GM12873 (cell line): ENCODE measurements around the gene PLEKHA3.

Experiments
- CTCF ChIP-seq: IDR thresholded peaks from 2 replicates; pipeline ENCODE4 v1.5.1; 2012; ENCODE audit warnings: low read depth, mild to moderate bottlenecking, moderate library complexity, low read length, control low read depth; ENCODE audit not compliant: insufficient read depth; ENCODE audit errors: missing control alignments

Gene PLEKHA3

GRCh38 chr2:178499640-178500039 is 19.4 kb downstream of the PLEKHA3 start:
- TF ChIP-seq CTCF: no peak

- TF ChIP-seq CTCF: no peak
Measured at GRCh38 chr2:178502751-178503150, 22.5 kb downstream of the PLEKHA3 start.

- no peak for TF ChIP-seq CTCF
Measured at GRCh38 chr2:178506101-178506500, 25.8 kb downstream of the PLEKHA3 start.

GRCh38 chr2:178506524-178506923 is 26.3 kb downstream of the PLEKHA3 start:
- no peak for TF ChIP-seq CTCF

GRCh38 chr2:178506949-178507348 is 26.7 kb downstream of the PLEKHA3 start:
- TF ChIP-seq CTCF: no peak

- TF ChIP-seq CTCF: no peak
Measured at GRCh38 chr2:178508646-178509045, 28.4 kb downstream of the PLEKHA3 start.

- TF ChIP-seq CTCF: no peak
Measured at GRCh38 chr2:178510384-178510783, 30.1 kb downstream of the PLEKHA3 start.
